ENCODE data around the gene MRFAP1. TPM values are rescaled to one million over a fixed set of nuclear protein-coding genes. Genes with fewer than 3 reads are reported as not detected.

MRFAP1 gene
- total RNA-seq, 6 experiments from 2014 or later = 332 to 418 (median 364) TPM

GRCh38 chr4:6658209-6658595 lies 17.7 kb downstream of the MRFAP1 start:
- TF ChIP-seq, protein P1, sequence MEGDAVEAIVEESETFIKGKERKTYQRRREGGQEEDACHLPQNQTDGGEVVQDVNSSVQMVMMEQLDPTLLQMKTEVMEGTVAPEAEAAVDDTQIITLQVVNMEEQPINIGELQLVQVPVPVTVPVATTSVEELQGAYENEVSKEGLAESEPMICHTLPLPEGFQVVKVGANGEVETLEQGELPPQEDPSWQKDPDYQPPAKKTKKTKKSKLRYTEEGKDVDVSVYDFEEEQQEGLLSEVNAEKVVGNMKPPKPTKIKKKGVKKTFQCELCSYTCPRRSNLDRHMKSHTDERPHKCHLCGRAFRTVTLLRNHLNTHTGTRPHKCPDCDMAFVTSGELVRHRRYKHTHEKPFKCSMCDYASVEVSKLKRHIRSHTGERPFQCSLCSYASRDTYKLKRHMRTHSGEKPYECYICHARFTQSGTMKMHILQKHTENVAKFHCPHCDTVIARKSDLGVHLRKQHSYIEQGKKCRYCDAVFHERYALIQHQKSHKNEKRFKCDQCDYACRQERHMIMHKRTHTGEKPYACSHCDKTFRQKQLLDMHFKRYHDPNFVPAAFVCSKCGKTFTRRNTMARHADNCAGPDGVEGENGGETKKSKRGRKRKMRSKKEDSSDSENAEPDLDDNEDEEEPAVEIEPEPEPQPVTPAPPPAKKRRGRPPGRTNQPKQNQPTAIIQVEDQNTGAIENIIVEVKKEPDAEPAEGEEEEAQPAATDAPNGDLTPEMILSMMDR (IDR thresholded peaks at IDR 0.05) = no peak
- peaks cover 3% of the 10 kb centered on the region; the same call in 1 of the 2 replicates for H3K9me3 Mint-ChIP-seq
- H3K36me3 Mint-ChIP-seq (ENCODE audit: low read depth) = no peaks in the 10 kb centered on the region
- peaks cover 8% of the 10 kb centered on the region; the same call in 1 of the 2 replicates for H3K4me1 Mint-ChIP-seq (ENCODE audit: low read depth)
- peak overlapping the region; percentile 70 for H3K4me3 Mint-ChIP-seq
- no peak overlapping the region for H3K27ac Mint-ChIP-seq
- DNase-seq = no peak
- H3K27me3 Mint-ChIP-seq (ENCODE audit: insufficient read depth) = peaks cover 17% of the 10 kb centered on the region

- Mint-ChIP-seq H3K27me3 (ENCODE audit: insufficient read depth) (peaks cover 17% of the 10 kb centered on the region), H3K4me1 (ENCODE audit: low read depth) (peaks cover 8% of the 10 kb centered on the region; the same call in 1 of the 2 replicates), H3K36me3 (ENCODE audit: low read depth) (no peaks in the 10 kb centered on the region), H3K27ac (no peak overlapping the region), H3K9me3 (peaks cover 3% of the 10 kb centered on the region; the same call in 1 of the 2 replicates), H3K4me3 (peak overlapping the region; percentile 70)
- TF ChIP-seq, protein P1 (IDR thresholded peaks at IDR 0.05) = no peak
- DNase-seq = no peak
These were observed 18.2 kb downstream of the MRFAP1 start for GRCh38 chr4:6658597-6659075.

GRCh38 chr4:6659897-6660296 lies 19.4 kb downstream of the MRFAP1 start:
- H3K27ac Mint-ChIP-seq = no peak overlapping the region

GRCh38 chr4:6660430-6660829 lies 19.9 kb downstream of the MRFAP1 start:
- DNase-seq = no peak
- TF ChIP-seq, protein P1 (IDR thresholded peaks at IDR 0.05) = no peak
- no peak overlapping the region for H3K27ac Mint-ChIP-seq
- H3K27me3 Mint-ChIP-seq (ENCODE audit: insufficient read depth) = peaks cover 17% of the 10 kb centered on the region
- H3K9me3 Mint-ChIP-seq = no peaks in the 10 kb centered on the region
- no peaks in the 10 kb centered on the region for H3K36me3 Mint-ChIP-seq (ENCODE audit: low read depth)
- peaks cover 8% of the 10 kb centered on the region; the same call in 1 of the 2 replicates for H3K4me1 Mint-ChIP-seq (ENCODE audit: low read depth)
- no peak overlapping the region for H3K4me3 Mint-ChIP-seq

More at GRCh38 chr4:6659897-6660296, 19.4 kb downstream of the MRFAP1 start:
- TF ChIP-seq, protein P1 (IDR thresholded peaks at IDR 0.05) = no peak
- H3K9me3 Mint-ChIP-seq = no peaks in the 10 kb centered on the region
- peaks cover 17% of the 10 kb centered on the region for H3K27me3 Mint-ChIP-seq (ENCODE audit: insufficient read depth)
- H3K4me1 Mint-ChIP-seq (ENCODE audit: low read depth) = peaks cover 8% of the 10 kb centered on the region; the same call in 1 of the 2 replicates
- no peak for DNase-seq
- H3K4me3 Mint-ChIP-seq = no peak overlapping the region
- no peaks in the 10 kb centered on the region for H3K36me3 Mint-ChIP-seq (ENCODE audit: low read depth)

- Mint-ChIP-seq H3K36me3 (ENCODE audit: low read depth) (no peaks in the 10 kb centered on the region), H3K27me3 (ENCODE audit: insufficient read depth) (peaks cover 17% of the 10 kb centered on the region), H3K4me1 (ENCODE audit: low read depth) (peaks cover 8% of the 10 kb centered on the region; the same call in 1 of the 2 replicates), H3K27ac (no peak overlapping the region), H3K9me3 (no peaks in the 10 kb centered on the region), H3K4me3 (no peak overlapping the region)
- DNase-seq = no peak
- TF ChIP-seq, protein P1 (IDR thresholded peaks at IDR 0.05) = no peak
These were observed 22.1 kb downstream of the MRFAP1 start for GRCh38 chr4:6662591-6662990.

Measured in HFFc6 (cell line).